HepG2 (cell line): ENCODE data around the gene KCND3. TPM values are rescaled to one million over a fixed set of nuclear protein-coding genes. Genes with fewer than 3 reads are reported as not detected.

ENCODE experiments used
- ATAC-seq: fragments of 200-7000 bp; cut with Tn5 transposase; 3 replicates; pipeline ENCODE4 v1.9.1; 2020; ENCODE audit warnings: mild to moderate bottlenecking, moderate library complexity
- BruUV-seq: library from RNA; stranded (reverse); fragments of 400-500 nt; replicated peaks from 2 replicates; lab custom pipeline; 2021; lab: Mats Ljungman, UMichigan
- CTCF ChIA-PET: fragments of 300-600 bp; formaldehyde crosslinking; extraction: SDS; loops from one replicate; lab custom pipeline; 2021; ENCODE audit warnings: low total read pairs, inconsistent platforms, low intra/inter-chr PET ratio; lab: Yijun Ruan, JAX
- POLR2A ChIA-PET: fragments of 350-600 bp; sonication (Branson Sonifier 250); formaldehyde crosslinking; loops from one replicate; lab custom pipeline; 2020; ENCODE audit warnings: antibody characterized with exemption, inconsistent platforms; lab: Yijun Ruan, JAX
- DNase-seq: peaks from one replicate; pipeline ENCODE4 v3.0.0-alpha.2; 2015; ENCODE audit warnings: low spot score
- FAIRE-seq: peaks from 3 replicates; lab custom pipeline; 2011; peaks lifted over from hg19 to GRCh38; lab: Jason Lieb, UNC
- H2AFZ ChIP-seq: one replicate; pipeline ENCODE4 v1.6.1; 2011; ENCODE audit warnings: low read length, inconsistent platforms
- H3K27ac ChIP-seq: fragments of 300-600 bp; 3 replicates; pipeline ENCODE4 v1.8.0; 2011; ENCODE audit warnings: mixed run types, mild to moderate bottlenecking, mixed read lengths, low read length, inconsistent platforms; ENCODE audit not compliant: insufficient read depth; ENCODE audit errors: extremely low read length
- H3K27me3 ChIP-seq, 2 experiments: fragments of 200-600 bp in 1 of 2; 2 replicates in 1 of 2; 3 replicates in 1 of 2; pipeline versions ENCODE4 v1.6.0 to v1.8.0; 2011; ENCODE audit warnings: low read length in 2 of 2, mild to moderate bottlenecking in 2 of 2, moderate library complexity in 2 of 2, inconsistent platforms in 1 of 2; ENCODE audit not compliant: insufficient read depth in 2 of 2, control insufficient read depth in 1 of 2
- H3K36me3 ChIP-seq, 2 experiments: fragments of 200-600 bp in 1 of 2; replicated peaks in 1 of 2; 2 replicates in 1 of 2; 3 replicates in 1 of 2; pipeline versions ENCODE4 v1.5.1 to v1.8.0; 2011; ENCODE audit warnings: low read length in 2 of 2, inconsistent platforms in 1 of 2; ENCODE audit not compliant: insufficient read depth in 2 of 2, control insufficient read depth in 1 of 2
- H3K4me1 ChIP-seq: 2 replicates; pipeline ENCODE4 v1.5.1; 2012; ENCODE audit warnings: low read length, inconsistent platforms; ENCODE audit not compliant: insufficient read depth
- H3K4me2 ChIP-seq: 2 replicates; pipeline ENCODE4 v1.6.0; 2011; ENCODE audit warnings: low read depth, low read length, inconsistent platforms
- H3K4me3 ChIP-seq, 3 experiments: fragments of 200-600 bp in 1 of 3; sonication (generic), shearing (Covaris generic) in 1 of 3; replicated peaks in 1 of 3; 2 replicates each; pipeline ENCODE4 v1.5.1; 2011 to 2016; ENCODE audit warnings: low read length in 3 of 3, inconsistent platforms in 2 of 3, low read depth in 2 of 3, mild to moderate bottlenecking in 2 of 3, control low read depth in 1 of 3, mixed read lengths in 1 of 3; ENCODE audit not compliant: insufficient read depth in 1 of 3
- H3K79me2 ChIP-seq: one replicate; pipeline ENCODE4 v1.6.1; 2011; ENCODE audit warnings: low read length, inconsistent platforms; ENCODE audit not compliant: insufficient read depth
- H3K9ac ChIP-seq: 2 replicates; pipeline ENCODE4 v1.6.0; 2011; ENCODE audit warnings: mild to moderate bottlenecking, low read depth, low read length, inconsistent platforms; ENCODE audit not compliant: insufficient read depth
- H3K9me3 ChIP-seq: 2 replicates; pipeline ENCODE4 v1.5.1; 2012; ENCODE audit warnings: mild to moderate bottlenecking, low read length
- H4K20me1 ChIP-seq: 2 replicates; pipeline ENCODE4 v1.6.0; 2011; ENCODE audit warnings: inconsistent platforms, mild to moderate bottlenecking, low read length, moderate library complexity; ENCODE audit not compliant: insufficient read depth
- BCL6 ChIP-seq: IDR thresholded peaks from 2 replicates; pipeline ENCODE4 v1.6.1; 2016; ENCODE audit warnings: missing genetic modification reagents, missing compliant biosample characterization
- DMAP1 ChIP-seq: IDR thresholded peaks from 2 replicates; pipeline ENCODE4 v1.6.1; 2016
- MED13 ChIP-seq: sonication (generic); formaldehyde crosslinking; IDR thresholded peaks from 2 replicates; pipeline ENCODE4 v1.5.0; 2020; ENCODE audit warnings: missing genetic modification reagents
- NCOR1 ChIP-seq: fragments of 200-600 bp; sonication (generic); IDR thresholded peaks from 2 replicates; pipeline ENCODE4 v1.7.0; 2017; ENCODE audit warnings: antibody characterized with exemption, low read length, borderline replicate concordance
- POLR2A ChIP-seq, 2 experiments: IDR thresholded peaks; 2 replicates each; pipeline ENCODE4 v1.6.1; 2011; ENCODE audit warnings: low read depth in 2 of 2, low read length in 2 of 2, mild to moderate bottlenecking in 1 of 2, moderate library complexity in 1 of 2; ENCODE audit not compliant: insufficient read depth in 1 of 2
- SRSF4 ChIP-seq: fragments of 200-400 bp; formaldehyde crosslinking; IDR thresholded peaks from one replicate; pipeline ENCODE4 v1.6.1; 2018; ENCODE audit warnings: mild to moderate bottlenecking, low read depth, low read length, moderate library complexity; ENCODE audit not compliant: poor library complexity, severe bottlenecking
- ZMAT3 ChIP-seq: sonication (generic); formaldehyde crosslinking; conservative IDR thresholded peaks from 2 replicates; pipeline ENCODE4 v1.7.0; 2021; ENCODE audit warnings: missing genetic modification reagents
- WGBS: methylation state at CpG from one replicate; pipeline ENCODE4 v1.1.6; 2017; ENCODE audit warnings: low lambda C conversion rate; 5-methylcytosine and 5-hydroxymethylcytosine counted together
- in situ Hi-C: cut with HindIII; loops from 2 replicates; pipeline ENCODE4 v1.10.0; 2017; ENCODE audit warnings: low pct_unique_long_range_greater_than_20kb; ENCODE audit not compliant: extremely low pct_ligation_motif_present
- intact Hi-C: fragments of 100-400 bp; cut with micrococcal nuclease; formaldehyde crosslinking; loops from one replicate; pipeline ENCODE4 v1.10.0; 2022; ENCODE audit not compliant: unreplicated experiment
- polyA plus RNA-seq, 8 experiments: library from polyadenylated mRNA; depleted of rRNA in 3 of 8; stranded (reverse) in 7 of 8; unstranded in 1 of 8; fragments of >200 nt; fragmentation: Illumina TruSeq in 4 of 8; extraction: Trizol in 4 of 8; gene quantifications; 2 replicates each; pipeline versions ENCODE4 v1.2.1 to v1.2.3, GENCODE V29; 2011 to 2016; ENCODE audit warnings: low read depth in 4 of 8, missing spikeins in 1 of 8, mixed read lengths in 1 of 8; ENCODE audit not compliant: insufficient read depth in 1 of 8
- total RNA-seq, 5 experiments: library from RNA; depleted of rRNA; stranded (reverse); fragments of >200 nt; fragmentation: Illumina TruSeq; extraction: Trizol; gene quantifications; 2 replicates each; pipeline ENCODE4 v1.2.3, GENCODE V29; 2016; ENCODE audit warnings: low read depth in 1 of 5
- TF ChIP-seq, protein P1 (sequence below): sonication (generic); formaldehyde crosslinking; IDR thresholded peaks from 2 replicates; pipeline ENCODE4 v1.5.1; 2020; ENCODE audit warnings: mild to moderate bottlenecking, missing genetic modification reagents, moderate library complexity
- TF ChIP-seq, protein P2 (sequence below): sonication (generic); formaldehyde crosslinking; IDR thresholded peaks from 2 replicates; pipeline ENCODE4 v1.5.1; 2020; ENCODE audit warnings: mild to moderate bottlenecking, missing genetic modification reagents, borderline replicate concordance
- TF ChIP-seq, protein P3 (sequence below), 2 experiments: IDR thresholded peaks; 2 replicates each; pipeline ENCODE4 v1.6.1; 2011 to 2012; ENCODE audit warnings: low read length in 2 of 2, borderline replicate concordance in 1 of 2, low read depth in 1 of 2, mild to moderate bottlenecking in 1 of 2, moderate library complexity in 1 of 2

Gene KCND3
- total and polyA plus RNA-seq, 2 of the 13 experiments (the other 11 are each of a cell fraction or from before 2014, with no cell fraction given), result 0.04 TPM; not detected in 1

DNA sequence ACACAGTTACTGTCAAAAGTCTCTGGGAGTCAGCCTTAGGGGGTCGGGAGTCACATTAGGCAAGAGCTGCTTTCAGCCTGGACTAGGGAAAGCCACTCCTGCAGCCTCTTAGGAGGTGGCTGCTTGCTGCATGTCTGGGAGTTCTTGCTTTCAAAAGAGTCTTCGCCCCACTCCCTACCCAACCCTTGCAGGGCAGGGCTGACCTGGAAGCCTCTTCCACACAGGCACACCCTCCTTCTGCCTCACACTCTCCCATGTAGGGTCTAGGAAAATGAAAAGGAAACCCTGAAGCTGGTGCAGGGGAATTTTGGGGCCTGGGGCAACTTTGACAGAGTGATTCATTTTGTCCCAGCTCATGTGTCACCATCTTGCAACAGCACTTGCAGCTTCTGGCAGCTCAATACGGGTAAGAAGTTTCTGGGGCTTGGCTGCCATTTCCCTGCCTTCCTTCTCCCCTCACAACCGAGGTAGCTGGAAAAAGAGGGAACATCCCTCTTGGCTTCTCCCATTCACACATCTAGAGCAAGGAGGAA is 37.3 kb downstream of the KCND3 start (continued):
- TF ChIP-seq NCOR1 (no peak), MED13 (CRISPR knock-in tag) (no peak)

DNA sequence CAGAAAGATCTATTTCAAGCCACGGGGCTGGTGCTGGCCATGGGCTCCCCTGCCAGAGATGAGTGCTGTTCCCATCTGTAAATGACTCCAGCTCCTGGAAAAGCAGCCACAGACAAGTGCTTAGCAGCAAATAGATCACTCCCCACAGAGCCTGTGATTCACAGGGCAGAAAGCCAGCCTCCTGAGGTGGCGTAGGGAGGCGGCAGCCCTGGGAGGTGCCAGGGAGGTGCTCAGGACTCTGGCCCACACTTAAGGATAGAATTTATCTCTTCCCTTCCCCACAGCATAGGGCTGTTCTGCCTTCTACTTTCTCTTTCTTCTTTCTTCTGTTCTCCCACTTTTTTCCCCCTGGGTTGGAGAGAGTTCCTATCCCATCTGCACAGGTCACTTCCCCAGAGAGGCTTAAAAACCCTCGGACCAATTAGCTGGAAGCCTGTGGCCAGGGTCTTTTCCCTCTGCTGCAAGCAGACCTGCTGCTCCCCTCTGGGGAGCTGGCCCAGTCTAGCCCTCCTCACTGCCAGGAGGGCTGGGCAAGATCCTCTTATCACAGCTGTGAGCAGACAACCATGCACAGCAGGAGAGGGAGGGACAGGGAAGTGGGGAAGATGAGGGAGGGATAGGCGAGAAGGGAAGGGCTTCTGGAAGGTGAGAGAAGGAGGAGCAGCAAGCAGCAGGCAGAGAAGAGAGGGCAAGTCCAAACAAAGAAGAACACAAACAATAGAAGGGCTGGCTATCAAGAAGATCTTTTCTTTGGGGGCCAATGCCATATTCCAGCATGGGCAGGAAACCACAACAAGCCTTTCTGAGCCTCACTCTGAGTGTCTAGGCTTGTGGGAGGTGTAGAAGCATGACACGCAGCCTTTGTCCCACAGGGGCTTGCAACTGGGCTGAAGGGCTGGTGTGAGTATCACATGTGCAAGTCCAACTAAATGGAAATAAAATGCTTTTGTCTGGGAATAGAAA is 41.0 kb downstream of the KCND3 start:
- H3K27me3 ChIP-seq, result peaks cover 0 to 4% of the 10 kb centered on the region in 2 experiments; a peak in 2 of 5 replicates
- H3K27ac ChIP-seq, result no peak overlapping the region
- TF ChIP-seq POLR2A (IDR thresholded peaks at IDR 0.05; ENCODE audit: insufficient read depth in 1 of 2, low read depth in 2 of 2, low read length in 2 of 2) (no peak), BCL6 (CRISPR knock-in tag) (no peak), ZMAT3 (no peak), DMAP1 (CRISPR knock-in tag) (no peak), SRSF4 (no peak)
- TF ChIP-seq, protein P1, sequence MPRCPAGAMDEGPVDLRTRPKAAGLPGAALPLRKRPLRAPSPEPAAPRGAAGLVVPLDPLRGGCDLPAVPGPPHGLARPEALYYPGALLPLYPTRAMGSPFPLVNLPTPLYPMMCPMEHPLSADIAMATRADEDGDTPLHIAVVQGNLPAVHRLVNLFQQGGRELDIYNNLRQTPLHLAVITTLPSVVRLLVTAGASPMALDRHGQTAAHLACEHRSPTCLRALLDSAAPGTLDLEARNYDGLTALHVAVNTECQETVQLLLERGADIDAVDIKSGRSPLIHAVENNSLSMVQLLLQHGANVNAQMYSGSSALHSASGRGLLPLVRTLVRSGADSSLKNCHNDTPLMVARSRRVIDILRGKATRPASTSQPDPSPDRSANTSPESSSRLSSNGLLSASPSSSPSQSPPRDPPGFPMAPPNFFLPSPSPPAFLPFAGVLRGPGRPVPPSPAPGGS, result no peak
- TF ChIP-seq, protein P2, sequence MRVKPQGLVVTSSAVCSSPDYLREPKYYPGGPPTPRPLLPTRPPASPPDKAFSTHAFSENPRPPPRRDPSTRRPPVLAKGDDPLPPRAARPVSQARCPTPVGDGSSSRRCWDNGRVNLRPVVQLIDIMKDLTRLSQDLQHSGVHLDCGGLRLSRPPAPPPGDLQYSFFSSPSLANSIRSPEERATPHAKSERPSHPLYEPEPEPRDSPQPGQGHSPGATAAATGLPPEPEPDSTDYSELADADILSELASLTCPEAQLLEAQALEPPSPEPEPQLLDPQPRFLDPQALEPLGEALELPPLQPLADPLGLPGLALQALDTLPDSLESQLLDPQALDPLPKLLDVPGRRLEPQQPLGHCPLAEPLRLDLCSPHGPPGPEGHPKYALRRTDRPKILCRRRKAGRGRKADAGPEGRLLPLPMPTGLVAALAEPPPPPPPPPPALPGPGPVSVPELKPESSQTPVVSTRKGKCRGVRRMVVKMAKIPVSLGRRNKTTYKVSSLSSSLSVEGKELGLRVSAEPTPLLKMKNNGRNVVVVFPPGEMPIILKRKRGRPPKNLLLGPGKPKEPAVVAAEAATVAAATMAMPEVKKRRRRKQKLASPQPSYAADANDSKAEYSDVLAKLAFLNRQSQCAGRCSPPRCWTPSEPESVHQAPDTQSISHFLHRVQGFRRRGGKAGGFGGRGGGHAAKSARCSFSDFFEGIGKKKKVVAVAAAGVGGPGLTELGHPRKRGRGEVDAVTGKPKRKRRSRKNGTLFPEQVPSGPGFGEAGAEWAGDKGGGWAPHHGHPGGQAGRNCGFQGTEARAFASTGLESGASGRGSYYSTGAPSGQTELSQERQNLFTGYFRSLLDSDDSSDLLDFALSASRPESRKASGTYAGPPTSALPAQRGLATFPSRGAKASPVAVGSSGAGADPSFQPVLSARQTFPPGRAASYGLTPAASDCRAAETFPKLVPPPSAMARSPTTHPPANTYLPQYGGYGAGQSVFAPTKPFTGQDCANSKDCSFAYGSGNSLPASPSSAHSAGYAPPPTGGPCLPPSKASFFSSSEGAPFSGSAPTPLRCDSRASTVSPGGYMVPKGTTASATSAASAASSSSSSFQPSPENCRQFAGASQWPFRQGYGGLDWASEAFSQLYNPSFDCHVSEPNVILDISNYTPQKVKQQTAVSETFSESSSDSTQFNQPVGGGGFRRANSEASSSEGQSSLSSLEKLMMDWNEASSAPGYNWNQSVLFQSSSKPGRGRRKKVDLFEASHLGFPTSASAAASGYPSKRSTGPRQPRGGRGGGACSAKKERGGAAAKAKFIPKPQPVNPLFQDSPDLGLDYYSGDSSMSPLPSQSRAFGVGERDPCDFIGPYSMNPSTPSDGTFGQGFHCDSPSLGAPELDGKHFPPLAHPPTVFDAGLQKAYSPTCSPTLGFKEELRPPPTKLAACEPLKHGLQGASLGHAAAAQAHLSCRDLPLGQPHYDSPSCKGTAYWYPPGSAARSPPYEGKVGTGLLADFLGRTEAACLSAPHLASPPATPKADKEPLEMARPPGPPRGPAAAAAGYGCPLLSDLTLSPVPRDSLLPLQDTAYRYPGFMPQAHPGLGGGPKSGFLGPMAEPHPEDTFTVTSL (CRISPR knock-in tag), result no peak
- TF ChIP-seq, protein P3, sequence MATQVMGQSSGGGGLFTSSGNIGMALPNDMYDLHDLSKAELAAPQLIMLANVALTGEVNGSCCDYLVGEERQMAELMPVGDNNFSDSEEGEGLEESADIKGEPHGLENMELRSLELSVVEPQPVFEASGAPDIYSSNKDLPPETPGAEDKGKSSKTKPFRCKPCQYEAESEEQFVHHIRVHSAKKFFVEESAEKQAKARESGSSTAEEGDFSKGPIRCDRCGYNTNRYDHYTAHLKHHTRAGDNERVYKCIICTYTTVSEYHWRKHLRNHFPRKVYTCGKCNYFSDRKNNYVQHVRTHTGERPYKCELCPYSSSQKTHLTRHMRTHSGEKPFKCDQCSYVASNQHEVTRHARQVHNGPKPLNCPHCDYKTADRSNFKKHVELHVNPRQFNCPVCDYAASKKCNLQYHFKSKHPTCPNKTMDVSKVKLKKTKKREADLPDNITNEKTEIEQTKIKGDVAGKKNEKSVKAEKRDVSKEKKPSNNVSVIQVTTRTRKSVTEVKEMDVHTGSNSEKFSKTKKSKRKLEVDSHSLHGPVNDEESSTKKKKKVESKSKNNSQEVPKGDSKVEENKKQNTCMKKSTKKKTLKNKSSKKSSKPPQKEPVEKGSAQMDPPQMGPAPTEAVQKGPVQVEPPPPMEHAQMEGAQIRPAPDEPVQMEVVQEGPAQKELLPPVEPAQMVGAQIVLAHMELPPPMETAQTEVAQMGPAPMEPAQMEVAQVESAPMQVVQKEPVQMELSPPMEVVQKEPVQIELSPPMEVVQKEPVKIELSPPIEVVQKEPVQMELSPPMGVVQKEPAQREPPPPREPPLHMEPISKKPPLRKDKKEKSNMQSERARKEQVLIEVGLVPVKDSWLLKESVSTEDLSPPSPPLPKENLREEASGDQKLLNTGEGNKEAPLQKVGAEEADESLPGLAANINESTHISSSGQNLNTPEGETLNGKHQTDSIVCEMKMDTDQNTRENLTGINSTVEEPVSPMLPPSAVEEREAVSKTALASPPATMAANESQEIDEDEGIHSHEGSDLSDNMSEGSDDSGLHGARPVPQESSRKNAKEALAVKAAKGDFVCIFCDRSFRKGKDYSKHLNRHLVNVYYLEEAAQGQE (IDR thresholded peaks at IDR 0.05; ENCODE audit: borderline replicate concordance in 1 of 2, low read depth in 1 of 2, low read length in 2 of 2), result no peak

More for the DNA sequence above, 41.0 kb downstream of the KCND3 start:
- DNase-seq (no peak), ATAC-seq (no peak), FAIRE-seq (no peak)
- ChIA-PET CTCF (no interaction called here), POLR2A (no interaction called here)
- Histone ChIP-seq H3K9ac (no peak overlapping the region), H3K36me3 (no peaks in the 10 kb centered on the region), H2AFZ (no peak overlapping the region), H3K79me2 (no peaks in the 10 kb centered on the region), H3K9me3 (no peaks in the 10 kb centered on the region), H4K20me1 (no peaks in the 10 kb centered on the region), H3K4me3 (no peak overlapping the region), H3K4me1 (no peaks in the 10 kb centered on the region), H3K4me2 (no peak overlapping the region)
- in situ Hi-C loops, result no loop called here
- 30% methylated on average over 5 of the region's 6 CpGs for WGBS
- no TSS peak for BruUV-seq
- intact Hi-C loops, result loop anchor here (10.0 kb wide), 1 partner anchor 56 kb away; no protein-coding TSS in a partner anchor
